Fibroblast of skin of right biceps (primary cell): Measurements from ENCODE around the gene RPS27.

ENCODE experiments used
- DNase-seq: peaks from one replicate; pipeline ENCODE4 v3.0.0-alpha.2; 2013

RPS27 gene

DNA sequence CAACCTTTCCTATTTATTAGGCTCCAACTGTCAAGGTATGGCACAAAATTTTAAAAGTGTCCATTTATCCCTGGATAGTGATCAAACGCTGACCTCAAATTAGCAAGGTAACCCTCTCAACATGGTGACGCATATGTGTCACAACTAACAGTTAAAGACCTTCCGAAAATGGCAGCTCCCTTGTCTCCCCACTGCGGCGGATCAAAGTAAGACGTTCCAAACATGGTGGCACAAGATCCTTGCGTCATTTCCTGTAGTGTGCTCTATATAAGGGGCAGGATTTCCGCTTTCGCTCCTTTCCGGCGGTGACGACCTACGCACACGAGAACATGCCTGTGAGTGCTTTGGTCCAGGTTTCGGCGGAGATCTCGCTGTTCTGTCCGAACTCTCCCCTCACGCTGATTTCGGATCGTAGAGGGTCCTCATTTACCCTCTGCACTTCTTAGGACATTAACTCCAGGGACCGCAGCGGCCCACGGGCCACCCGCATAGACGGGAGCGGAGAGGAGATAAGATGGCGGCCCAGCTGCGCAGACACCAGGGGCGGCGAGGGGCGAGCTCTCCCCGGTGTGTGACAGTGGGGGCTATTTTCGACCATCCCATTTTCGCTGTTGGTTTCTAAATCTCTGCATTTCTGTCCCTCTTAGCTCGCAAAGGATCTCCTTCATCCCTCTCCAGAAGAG lies at the start of gene RPS27:
TSS of gene RPS27 (plus strand) at position 295 of the 683 bp plus-strand sequence. CDS start at position 330, 35 bp downstream.
- peak; percentile 99 for DNase-seq

DNA sequence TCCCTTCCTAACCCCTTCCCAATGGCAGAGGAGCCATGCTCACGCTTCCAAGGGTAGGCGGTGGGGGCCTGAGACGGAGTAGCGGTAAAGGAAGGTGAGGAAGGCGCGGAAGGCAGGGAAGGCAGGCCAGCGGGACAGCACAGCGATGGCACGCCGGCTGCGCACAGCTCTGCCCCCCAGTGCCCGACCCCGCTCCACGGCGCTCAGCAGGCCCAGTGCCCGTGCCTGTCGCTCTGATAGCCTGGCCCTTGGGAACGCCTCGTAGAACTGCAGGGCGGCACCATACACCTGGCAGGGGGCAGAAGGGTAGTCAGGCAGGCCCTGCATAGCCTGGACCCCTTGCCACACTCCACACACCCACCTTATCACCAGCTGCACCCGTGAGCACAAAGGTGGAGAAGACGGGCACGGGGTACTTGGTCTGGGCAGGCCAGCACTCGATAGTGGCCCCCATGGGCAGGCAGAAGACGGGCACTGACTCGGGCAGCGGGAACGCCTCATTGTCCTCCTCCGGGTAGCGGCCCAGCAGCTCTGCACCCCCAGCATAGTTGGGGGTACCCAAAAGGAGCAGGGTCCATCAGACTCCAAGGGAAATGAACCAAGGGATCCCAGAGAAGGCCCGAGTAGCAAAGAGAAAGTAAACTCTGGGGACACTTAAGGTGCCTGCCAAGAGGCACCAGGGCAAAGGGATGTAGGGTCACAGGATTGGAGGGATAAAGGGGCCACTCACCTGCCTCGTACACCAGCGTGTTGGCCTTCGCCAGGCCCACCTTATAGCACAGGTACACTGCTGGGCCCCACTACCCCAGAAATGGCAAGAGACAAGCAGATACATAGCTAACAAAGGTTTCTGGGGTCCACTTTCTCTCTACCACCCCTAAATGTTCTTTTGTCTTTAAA lies 48.5 kb upstream of the RPS27 start:
- DNase-seq = no peak

DNA sequence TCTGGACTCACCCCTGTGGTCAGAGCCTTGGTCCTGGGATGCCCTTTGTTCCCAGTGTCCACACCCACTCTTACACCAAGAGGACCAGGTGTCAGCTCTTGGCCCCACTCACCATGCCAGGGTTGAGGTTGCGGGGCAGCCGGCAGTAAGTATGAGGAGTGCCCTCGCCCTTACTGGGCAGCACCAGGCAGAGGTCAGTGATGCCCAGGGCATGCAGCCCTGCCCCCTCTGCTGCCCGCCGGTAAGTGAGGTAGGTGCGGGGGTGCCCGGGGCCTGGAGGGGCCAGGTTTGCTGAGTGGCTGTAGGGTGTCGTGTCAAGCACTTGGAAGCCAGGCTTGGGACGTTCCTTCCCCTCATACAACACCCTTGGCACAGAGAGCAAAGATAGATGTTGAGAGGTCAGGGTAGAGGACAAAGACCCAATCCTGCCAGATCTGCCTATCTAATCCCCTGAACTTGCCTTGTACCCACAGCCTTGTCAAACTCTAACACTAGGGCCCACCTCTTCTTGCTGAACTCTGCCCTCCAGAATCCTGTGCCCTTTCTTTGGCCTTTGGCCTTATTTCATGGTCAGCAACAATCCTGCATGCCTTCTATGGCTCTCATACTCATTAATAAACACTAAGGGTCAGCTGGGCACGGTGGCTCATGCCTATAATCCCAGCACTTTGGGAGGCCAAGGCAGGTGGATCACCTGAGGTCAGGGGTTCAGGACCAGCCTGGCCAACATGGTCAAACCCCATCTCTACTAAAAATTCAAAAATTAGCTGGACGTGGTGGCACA lies 47.6 kb upstream of the RPS27 start:
- DNase-seq = no peak

DNA sequence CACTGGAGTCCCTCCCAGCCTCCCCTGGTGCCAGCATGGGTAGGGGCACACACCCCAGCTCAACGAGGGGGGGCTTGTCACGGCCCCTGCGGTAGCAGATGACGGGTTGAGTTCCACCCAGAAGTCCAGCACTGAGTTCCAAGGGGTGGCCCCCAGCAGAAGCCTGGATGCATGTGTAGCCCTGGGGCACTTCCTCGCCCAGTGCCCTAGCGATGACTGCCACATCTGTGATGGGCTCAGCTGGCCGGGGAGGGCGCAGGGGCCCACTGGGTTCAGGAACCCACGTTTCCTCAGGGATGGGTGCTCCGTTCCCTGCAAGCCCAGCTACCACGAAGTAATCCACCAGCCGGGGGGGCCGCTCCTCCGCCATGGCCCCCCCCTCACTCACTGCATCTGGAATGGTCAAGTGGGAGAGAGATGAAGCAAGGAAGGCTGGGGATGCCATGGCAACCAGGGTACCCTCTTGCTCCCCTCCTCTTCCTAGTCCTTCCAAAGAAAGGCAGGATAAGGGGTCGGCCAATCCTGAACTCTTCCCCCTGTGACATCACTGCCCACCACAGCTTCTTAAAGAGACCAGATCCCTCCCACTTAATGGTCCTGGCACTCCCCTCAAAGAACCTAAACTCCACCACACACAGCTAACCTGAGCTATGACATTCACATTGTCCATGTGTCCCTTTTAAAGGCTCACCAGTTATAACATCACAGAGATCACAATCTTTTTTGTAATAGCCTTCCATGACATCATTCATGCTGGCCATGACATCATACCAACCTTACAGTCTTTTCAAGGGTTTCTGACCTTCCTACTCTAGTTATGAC lies 46.3 kb upstream of the RPS27 start:
- no peak for DNase-seq

DNA sequence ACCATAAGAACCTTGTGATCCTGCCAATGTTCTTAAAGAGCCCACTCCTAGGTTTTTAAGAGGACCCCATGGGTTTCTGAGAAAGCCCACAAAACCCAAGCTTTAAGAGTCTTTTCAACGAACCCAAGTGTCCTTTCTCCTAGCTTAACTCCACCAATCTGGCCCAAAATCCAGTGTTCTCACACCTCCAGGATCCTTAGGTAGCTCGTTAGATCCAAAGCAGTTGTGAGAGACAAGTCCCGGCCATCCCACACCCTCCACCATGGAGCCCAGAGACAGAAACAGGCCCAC lies 45.8 kb upstream of the RPS27 start:
- no peak for DNase-seq

DNA sequence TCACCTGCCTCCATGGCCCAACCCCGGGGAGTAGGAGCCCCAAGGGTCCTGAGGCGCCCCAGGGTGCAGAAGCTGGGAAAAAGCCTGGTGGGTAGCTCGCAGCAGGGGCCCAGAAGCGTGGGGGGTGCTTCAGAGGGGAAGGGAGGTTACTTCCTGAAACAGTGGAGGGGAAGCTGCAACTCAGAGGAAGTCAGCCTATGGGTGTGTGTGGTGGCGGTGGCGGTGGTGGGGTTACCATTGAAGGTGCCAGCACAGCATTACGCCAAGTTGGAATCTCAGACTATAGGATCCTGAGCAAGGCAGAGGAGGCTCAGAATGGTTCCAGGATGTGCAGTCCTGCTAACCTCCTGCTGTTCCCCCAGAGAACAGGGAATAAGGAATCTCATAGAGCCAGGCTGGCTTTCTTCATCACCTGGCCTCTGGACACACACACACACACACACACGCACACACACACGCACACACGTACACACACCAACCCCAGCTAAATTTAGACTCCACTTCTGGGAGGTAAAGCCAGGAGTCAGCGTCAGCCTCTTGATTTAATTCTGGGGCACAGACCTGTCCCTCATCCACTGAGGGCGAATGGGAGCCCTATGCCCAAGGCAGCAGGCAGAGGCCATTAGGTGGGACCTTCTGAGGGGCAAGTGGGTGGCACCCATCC lies 45.3 kb upstream of the RPS27 start:
- peak; percentile 53 for DNase-seq

DNA sequence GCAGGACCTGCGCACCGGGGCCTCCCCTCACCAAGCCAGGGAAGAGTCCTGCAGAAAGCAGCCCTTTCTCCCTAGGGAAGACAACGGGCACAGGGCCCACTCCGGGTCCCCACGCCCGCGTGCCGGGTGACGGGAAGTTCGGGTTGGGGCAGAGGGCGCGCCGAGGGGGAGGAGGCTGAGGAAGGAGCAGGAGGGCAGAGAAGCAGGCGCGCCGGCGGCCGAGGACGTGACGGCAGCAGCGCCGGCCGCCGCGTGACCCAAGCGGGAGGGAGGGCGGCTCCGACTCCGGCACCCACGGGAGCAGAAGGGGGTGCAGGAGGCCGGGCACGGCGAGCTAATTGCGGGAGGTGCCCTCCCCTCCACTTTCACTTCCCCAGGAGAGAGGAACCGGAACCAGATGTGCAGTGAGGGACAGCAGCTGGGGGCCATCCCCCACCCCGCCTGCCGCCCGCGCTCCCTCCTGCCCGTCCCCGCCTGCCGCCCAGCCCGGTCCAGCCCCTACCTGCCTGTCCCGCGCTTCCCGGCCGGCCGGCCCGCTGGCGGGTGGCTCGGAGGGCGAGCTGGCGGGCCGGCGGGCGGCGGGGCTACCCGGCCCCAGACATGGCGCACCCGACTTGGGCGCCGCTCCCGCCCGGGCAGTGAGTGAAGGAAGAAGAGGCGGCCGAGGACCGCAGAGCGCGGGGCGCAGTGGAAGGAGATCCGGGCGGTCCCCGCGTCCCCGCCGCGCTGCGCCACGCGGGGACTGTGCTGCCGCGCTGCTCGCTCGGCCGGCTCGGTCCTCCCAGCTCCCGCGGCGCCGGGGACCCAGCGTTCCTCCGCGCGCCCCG lies 44.6 kb upstream of the RPS27 start:
- peak; percentile 49 for DNase-seq

DNA sequence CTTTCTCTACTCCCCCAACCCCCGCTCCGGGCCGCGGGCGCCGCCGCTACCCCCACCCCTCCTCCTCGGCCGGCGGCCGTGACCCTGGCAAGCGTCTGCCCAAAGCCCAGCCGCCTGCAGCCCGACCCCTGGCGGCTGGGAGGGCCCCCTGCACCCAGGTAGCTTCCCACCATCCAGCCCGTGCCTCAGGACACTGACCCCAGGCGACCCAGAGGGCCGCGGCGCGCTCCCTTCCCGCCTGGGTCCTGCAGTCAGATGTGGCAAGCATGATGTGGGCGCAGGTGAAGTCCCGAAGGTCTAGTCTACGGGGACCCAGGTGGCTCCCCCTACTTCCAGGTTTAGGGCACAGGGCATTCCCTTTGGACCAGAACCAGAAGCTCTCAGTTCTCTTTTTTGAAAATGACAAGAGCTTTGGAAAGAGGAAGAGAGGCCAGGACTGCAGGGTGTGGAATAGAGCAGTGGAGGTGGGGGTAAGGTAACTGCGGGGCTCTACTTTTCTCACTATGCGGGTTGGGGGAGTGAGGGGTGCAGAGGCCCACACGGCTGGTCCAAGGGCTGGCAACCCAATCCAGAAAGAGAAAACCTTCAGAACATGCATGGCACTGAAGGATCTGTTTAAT lies 43.8 kb upstream of the RPS27 start, which contains the start of gene DENND4B:
TSS of gene DENND4B (minus strand) at position 97 of the 620 bp plus-strand sequence. CDS start 2,344 bp downstream, outside the sequence.
- peak; percentile 77 for DNase-seq

DNA sequence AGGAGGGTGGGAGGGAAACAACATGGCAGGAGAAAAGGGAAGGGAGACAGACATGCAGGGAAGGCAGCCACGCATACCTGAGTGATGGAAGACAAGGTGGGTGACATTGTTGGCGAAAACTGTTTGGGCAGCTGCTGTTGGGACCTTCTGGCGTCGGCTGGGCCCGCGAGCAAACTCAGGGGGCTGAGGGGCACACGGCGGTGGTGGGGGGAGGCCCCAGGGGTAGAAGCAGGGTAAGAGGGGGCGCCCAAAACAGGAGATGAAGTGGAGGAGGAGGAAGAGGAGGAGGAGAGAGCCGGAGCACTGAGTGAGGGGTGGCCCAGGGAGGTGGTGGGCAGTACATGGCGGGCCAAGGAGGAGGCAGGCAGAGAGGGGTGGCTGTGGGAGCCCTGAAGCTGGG lies 39.4 kb upstream of the RPS27 start:
- DNase-seq = no peak

DNA sequence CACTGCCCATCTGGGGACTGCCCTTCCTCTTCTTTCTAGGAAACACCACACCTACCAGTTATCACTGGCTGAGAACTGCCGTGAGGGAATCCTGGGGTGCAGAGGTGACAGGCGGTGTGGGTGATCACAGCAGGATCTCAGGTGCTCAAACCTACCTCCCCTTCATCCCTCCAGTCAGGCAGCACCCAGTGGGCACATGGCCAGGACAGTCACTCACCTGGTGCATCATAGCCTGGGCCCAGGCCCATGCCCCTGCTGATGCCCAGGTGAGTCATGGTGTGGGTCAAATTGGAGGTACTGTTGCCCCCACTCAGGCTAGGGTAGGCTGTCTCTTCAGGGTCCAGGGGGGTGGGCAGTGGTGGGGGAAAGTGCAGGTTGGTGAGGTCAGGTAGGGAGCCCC lies 38.8 kb upstream of the RPS27 start:
- no peak for DNase-seq

DNA sequence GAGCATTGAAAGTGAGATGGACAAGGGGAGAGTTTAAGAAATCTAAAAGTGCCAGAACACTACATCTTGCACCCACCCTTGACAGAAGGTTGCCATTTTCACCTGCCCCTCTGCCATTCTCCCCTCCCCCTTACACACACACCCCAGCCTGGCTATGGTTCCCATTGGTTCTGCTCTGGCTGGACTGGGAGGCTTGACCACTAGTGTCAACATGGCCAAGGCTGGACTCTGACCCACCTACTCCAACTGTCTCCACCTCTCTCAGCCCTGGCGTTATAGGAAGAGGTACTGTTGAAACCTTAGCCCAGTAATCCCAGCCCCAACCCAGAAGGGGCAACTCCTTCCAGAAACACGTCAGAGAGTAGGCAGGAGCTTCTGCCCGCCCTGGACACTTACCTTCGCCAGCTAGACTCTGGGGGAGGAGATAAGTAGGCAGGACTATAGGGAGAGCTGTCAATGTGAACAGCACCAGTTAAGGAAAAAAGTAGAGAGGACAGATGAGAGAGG lies 36.6 kb upstream of the RPS27 start:
- no peak for DNase-seq

DNA sequence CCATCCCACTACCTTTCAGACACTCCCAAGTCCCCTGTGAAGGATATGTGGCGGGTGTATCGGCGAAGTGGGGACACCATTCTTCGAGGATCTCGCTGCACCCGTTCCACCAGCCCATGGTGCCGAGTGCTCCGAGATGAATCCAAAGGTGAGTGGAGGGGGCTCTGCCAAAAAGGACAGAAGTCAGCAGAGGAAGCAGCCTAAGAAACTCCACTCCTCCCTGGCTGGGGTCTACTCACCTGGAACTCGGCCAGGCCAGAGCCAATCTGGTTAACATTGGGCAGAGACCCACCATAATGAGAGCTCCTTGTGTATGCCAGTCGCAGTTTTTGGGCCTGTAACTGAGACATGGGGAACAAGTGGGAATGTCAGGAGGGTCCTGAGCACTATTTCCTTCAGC lies 35.7 kb upstream of the RPS27 start:
- no peak for DNase-seq

DNA sequence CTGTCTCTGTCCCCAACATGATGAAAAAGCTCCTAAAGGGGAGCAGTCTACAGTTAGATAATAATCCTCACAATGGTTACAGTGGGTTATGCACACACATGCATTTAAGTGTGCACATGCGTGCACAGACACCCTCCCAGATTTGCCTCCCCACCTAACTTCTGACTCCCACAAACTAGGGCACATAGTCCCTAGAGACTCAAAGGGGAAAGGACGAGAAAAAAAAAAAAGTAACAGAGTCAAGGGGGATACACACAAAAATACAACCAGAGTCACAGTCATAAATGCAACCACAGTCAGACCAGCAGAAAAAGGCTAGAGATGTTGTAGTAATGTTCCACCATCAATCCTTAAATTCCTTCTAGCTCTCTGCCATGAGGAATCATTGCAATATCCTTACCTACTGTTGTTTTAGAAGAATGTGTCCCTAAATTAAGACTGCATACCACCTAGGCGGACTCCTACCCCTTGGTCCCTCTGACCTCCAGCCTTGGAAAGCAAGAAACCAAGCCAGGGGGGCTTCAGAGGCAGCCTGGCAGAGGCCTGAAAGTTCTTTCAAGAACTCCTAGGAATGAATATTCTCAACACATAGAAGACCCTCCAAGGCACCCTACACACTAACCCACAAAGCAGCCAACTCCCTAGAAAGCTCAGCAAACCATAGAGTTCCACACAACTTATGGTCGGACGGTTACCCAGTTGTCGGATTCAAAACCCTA lies 33.4 kb upstream of the RPS27 start:
- no peak for DNase-seq

DNA sequence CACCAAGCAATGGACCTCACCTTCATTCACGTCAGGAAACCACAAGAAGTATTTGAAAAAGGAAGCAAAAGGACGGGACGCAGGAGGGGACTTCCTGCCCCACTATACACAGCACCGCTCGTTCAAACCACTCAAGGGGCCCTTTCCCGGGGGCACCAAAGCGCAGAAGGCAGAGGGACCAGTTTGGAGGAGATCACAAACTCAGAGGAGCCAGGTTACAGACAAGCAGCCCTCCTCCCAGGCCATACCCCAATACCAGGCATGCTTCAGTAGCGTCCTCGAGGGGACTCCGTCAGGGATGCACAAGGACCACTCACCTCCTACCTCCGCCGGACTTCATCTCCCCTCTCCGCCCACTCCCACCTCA lies 32.8 kb upstream of the RPS27 start:
- DNase-seq = no peak

DNA sequence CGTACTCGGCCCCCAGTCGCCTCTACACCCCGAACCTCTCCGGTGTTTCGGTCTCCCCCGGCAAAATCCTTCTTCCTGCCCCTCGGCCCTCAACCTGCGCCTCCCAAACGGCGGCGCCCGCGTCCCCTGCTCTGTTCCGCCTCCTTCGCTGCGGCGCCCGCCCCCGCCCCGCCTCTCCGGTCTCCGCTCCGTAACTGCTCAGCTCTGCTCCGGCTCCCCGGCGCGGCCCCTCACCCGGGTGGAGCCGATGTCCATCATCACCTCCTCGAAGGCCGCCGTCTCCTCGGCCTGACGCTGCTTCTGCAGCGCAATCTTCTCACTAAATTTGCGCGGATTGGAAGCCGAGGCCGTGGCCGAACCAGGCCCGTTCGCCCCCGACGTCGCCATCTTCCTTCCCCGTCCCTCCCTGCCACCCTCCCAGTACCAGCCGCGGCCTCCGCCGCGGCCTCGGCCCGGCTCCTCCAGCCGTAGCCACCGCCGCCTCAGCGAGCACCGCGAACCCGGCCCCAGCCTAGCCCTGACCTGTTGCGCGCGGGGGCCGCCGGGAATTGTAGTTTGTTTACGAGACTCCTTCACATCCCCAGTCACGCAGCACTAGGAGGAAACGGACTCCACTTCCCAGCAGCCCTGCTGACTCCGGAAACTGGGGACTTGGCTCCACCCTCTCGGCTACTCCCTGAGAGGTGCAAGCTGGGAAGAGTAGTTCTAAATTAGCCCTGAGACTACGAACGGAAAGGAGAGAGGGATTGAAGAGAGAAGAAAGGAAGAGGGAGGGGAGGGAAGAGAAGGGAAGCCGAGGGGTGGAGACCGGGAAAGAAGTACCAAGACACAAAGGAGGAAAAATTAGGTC lies 32.2 kb upstream of the RPS27 start, which contains the start of gene CRTC2:
TSS of gene CRTC2 (minus strand) at position 502 of the 850 bp plus-strand sequence. CDS start at position 387, 115 bp downstream.
- DNase-seq = peak; percentile 98

DNA sequence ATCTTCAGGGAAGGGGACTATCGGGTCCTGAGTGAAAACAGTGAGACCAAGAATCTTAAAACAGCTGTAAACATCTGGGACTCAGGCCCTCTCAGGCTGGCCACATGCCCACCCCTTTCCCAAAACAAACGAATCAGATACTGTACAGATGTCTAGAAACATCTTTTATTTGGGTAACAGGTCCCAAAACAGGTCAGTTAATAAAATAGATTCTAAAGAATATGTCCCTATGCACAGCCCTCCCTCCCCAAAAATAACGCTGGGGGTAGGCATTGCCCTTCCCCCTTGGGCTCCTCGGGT lies 31.7 kb upstream of the RPS27 start:
- no peak for DNase-seq

DNA sequence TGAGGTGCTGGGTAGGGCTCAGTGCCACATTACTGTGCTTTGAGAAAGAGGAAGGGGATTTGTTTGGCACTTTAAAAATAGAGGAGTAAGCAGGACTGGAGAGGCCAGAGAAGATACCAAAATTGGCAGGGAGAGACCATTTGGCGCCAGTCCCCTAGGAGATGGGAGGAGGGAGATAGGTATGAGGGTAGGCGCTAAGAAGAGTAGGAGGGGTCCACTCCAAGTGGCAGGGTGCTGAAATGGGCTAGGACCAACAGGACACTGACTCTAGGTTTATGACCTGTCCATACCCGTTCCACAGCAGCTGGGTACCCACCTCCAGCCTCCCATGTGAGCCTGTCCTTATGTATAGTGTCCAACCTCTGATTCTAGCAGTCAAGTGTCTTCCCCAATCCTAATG lies 31.1 kb upstream of the RPS27 start:
- DNase-seq = no peak

DNA sequence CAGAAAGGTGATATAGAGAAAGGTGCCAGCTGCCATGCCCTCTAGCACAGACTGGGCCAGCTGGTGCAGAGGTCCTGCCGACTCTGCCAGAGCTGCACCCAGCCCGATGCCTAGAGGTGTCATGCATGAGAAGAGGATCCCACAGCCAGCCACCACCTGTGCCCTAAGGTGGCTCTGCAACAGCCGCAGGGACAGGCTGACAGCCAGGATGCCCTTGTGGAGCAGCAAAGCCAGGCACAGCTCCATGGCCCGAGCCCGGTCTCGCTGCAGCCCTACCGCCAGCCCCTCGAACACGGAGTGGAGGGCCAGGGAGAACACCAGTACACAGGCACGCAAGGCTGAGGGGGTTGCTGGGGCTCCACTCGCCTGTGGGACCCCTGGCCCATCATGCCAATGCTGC lies 30.4 kb upstream of the RPS27 start:
- no peak for DNase-seq

DNA sequence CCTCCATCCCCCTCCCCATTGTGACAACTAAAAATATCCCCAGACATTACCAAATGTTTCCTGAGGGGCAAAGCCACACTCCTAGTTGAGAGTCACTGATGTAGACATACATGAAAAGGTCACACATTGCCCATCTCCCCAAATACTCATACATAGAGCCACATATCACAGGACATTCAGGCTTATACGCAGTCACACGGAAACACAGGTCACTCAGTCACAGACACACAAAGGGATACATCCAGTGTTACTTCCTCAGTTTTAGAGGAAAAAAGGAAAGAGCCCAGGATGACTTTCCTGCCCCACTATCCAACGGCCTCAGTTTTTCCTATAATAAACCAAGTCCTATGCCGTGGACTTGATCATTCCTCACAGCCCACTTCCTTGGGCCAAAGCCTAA lies 29.1 kb upstream of the RPS27 start:
- DNase-seq = no peak
